Measurements from ENCODE around the gene AIP. TPM values are rescaled to one million over a fixed set of nuclear protein-coding genes. Genes with fewer than 3 reads are reported as not detected.

The AIP gene
- total RNA-seq, 3 donors from 2014 or later: 66.4 to 84.5 (median 69.8) TPM

GRCh38 chr11:67449116-67449844 is 33.5 kb upstream of the AIP start:
- H3K4me1 ChIP-seq: no peaks in the 10 kb centered on the region
- no peak for TF ChIP-seq POLR2A (IDR thresholded peaks at IDR 0.05)
- no peak for TF ChIP-seq POLR2AphosphoS5 (IDR thresholded peaks at IDR 0.05)
- no peak for TF ChIP-seq CTCF (IDR thresholded peaks at IDR 0.05)
- DNase-seq (ENCODE audit: low spot score in 2 of 2): no peak
- no peak overlapping the region for H3K27ac ChIP-seq
- H3K36me3 ChIP-seq: no peaks in the 10 kb centered on the region
- H3K27me3 ChIP-seq: no peaks in the 10 kb centered on the region
- intact Hi-C loops (cut with DNase I; ENCODE audit: low total_unique reads): no loop called here
- no peaks in the 10 kb centered on the region for H3K9me3 ChIP-seq
- no peak overlapping the region for H3K4me3 ChIP-seq

GRCh38 chr11:67450796-67451657 is 31.8 kb upstream of the AIP start:
- Histone ChIP-seq H3K27me3 (peaks cover 0 to 2% of the 10 kb centered on the region in 2 donors), H3K9me3 (no peaks in the 10 kb centered on the region), H3K36me3 (no peaks in the 10 kb centered on the region), H3K27ac (peak overlapping the region in 1 of 2 donors; percentile 76), H3K4me3 (no peak overlapping the region), H3K4me1 (no peaks in the 10 kb centered on the region)
- TF ChIP-seq POLR2A (IDR thresholded peaks at IDR 0.05) (no peak), CTCF (IDR thresholded peaks at IDR 0.05) (no peak), POLR2AphosphoS5 (IDR thresholded peaks at IDR 0.05) (no peak)
- intact Hi-C loops (cut with DNase I; ENCODE audit: low total_unique reads): no loop called here
- DNase-seq (ENCODE audit: low spot score in 2 of 2): no peak

GRCh38 chr11:67451658-67451976 is 31.2 kb upstream of the AIP start:
- H3K27me3 ChIP-seq: peaks cover 0 to 2% of the 10 kb centered on the region in 2 donors
- H3K36me3 ChIP-seq: no peaks in the 10 kb centered on the region
- H3K4me1 ChIP-seq: no peaks in the 10 kb centered on the region
- no peak for TF ChIP-seq CTCF (IDR thresholded peaks at IDR 0.05)
- no peak for TF ChIP-seq POLR2AphosphoS5 (IDR thresholded peaks at IDR 0.05)
- no peak for TF ChIP-seq POLR2A (IDR thresholded peaks at IDR 0.05)
- intact Hi-C loops (cut with DNase I; ENCODE audit: low total_unique reads): no loop called here
- no peak for DNase-seq (ENCODE audit: low spot score in 2 of 2)
- H3K9me3 ChIP-seq: no peaks in the 10 kb centered on the region
- peak overlapping the region; percentile 62 to 76 for H3K27ac ChIP-seq
- H3K4me3 ChIP-seq: no peak overlapping the region

- no peaks in the 10 kb centered on the region for H3K9me3 ChIP-seq
- DNase-seq (ENCODE audit: low spot score in 2 of 2): no peak
- H3K4me1 ChIP-seq: no peaks in the 10 kb centered on the region
- peaks cover 0 to 2% of the 10 kb centered on the region in 2 donors for H3K27me3 ChIP-seq
- no peaks in the 10 kb centered on the region for H3K36me3 ChIP-seq
- TF ChIP-seq POLR2AphosphoS5 (IDR thresholded peaks at IDR 0.05): no peak
- peak in 1 of 3 donors; percentile 11 for TF ChIP-seq CTCF (IDR thresholded peaks at IDR 0.05)
- peak within 1 kb of the TSS; percentile 62 to 76 for H3K27ac ChIP-seq
- peak within 1 kb of the TSS; percentile 12 to 52 (median 26) for H3K4me3 ChIP-seq
- intact Hi-C loops (cut with DNase I; ENCODE audit: low total_unique reads): no loop called here
Measured at GRCh38 chr11:67452141-67452952, 30.5 kb upstream of the AIP start, which contains the start of gene GPR152. Gene GPR152 (minus strand): TSS chr11:67452729. CDS start chr11:67452724, 5 bp downstream.
